ENCODE measurements around the gene SLC26A4.
"Not testable (repeated sequence)": the region's sequence is repeated elsewhere in the genome, so short reads cannot be mapped to it uniquely, and the experiment has no call there.

Gene SLC26A4

DNA sequence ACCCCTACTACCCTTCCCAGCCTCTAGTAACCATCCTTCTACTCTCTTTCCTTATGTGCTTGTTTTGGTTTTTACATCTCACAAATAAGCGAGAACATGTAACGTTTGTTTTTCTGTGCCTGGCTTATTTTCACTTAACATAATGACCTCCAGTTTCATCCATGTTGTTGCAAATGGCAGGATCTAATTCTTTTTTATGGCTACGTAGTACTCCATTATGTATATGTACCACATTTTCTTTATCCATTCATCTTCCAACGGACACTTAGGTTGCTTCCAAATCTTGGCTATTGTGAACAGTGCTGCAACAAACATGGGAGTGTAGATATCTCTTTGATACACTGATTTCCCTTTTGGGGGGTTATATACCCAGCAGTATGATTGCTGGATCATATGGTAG lies 33.6 kb upstream of the SLC26A4 start:
- no peak for FAIRE-seq
- no peak for DNase-seq (ENCODE audit: insufficient read length, low spot score)
- TF ChIP-seq, protein P1, sequence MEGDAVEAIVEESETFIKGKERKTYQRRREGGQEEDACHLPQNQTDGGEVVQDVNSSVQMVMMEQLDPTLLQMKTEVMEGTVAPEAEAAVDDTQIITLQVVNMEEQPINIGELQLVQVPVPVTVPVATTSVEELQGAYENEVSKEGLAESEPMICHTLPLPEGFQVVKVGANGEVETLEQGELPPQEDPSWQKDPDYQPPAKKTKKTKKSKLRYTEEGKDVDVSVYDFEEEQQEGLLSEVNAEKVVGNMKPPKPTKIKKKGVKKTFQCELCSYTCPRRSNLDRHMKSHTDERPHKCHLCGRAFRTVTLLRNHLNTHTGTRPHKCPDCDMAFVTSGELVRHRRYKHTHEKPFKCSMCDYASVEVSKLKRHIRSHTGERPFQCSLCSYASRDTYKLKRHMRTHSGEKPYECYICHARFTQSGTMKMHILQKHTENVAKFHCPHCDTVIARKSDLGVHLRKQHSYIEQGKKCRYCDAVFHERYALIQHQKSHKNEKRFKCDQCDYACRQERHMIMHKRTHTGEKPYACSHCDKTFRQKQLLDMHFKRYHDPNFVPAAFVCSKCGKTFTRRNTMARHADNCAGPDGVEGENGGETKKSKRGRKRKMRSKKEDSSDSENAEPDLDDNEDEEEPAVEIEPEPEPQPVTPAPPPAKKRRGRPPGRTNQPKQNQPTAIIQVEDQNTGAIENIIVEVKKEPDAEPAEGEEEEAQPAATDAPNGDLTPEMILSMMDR (IDR thresholded peaks at IDR 0.05; ENCODE audit: insufficient read depth, missing control alignments) = no peak

DNA sequence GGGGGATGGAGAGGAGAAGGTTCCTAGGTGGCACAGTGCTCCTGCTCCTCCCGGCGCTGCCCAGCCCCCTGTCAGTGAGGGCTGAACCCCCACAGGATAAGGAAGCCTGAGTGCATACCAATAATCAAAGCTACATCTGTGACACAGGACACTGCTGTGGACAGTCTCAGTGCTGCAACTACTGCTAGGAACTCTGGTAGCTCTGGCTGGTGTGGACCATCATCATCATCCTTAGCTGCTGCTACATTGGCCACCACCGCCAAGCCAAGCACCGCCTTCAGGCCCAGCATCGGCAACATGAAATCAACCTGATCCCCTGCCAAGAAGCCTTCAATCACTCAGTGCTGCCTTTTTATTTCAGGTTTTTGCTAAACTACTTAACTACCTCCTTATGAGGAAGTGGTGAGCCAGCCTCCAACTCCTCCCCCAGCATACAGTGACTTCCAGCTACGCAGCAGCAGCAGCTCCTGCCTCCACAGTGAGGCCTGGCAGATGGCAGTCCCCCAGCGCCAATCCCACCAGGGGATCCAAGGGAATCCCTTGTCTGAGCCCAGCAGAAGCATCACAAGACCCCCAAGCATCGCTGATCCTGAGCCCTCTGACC lies 32.1 kb upstream of the SLC26A4 start:
- TF ChIP-seq, protein P1 (IDR thresholded peaks at IDR 0.05; ENCODE audit: insufficient read depth, missing control alignments) = no peak
- FAIRE-seq (no peak), DNase-seq (ENCODE audit: insufficient read length, low spot score) (no peak)

DNA sequence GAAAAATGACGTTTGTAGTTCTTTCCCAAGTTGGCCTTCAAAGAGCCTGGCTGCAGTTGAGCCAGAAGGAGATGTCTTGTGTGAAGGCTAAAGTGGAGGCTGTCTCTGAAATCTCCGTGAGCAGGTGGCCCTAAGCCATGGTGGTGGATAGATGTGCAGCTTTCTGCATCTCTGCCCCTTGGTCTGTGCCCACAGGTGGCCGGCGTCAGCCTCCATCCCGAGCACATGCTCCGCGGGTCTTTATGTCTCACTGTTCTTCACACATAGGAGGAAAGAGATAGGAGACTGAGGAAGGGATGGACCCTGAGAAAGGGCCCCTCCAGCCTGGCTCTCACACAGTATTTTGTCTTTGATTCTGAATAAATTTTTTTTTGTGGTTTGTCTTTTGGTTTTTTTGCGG lies 30.3 kb upstream of the SLC26A4 start:
- TF ChIP-seq, protein P1 (IDR thresholded peaks at IDR 0.05; ENCODE audit: insufficient read depth, missing control alignments) = no peak
- no peak for FAIRE-seq
- no peak for DNase-seq (ENCODE audit: insufficient read length, low spot score)

DNA sequence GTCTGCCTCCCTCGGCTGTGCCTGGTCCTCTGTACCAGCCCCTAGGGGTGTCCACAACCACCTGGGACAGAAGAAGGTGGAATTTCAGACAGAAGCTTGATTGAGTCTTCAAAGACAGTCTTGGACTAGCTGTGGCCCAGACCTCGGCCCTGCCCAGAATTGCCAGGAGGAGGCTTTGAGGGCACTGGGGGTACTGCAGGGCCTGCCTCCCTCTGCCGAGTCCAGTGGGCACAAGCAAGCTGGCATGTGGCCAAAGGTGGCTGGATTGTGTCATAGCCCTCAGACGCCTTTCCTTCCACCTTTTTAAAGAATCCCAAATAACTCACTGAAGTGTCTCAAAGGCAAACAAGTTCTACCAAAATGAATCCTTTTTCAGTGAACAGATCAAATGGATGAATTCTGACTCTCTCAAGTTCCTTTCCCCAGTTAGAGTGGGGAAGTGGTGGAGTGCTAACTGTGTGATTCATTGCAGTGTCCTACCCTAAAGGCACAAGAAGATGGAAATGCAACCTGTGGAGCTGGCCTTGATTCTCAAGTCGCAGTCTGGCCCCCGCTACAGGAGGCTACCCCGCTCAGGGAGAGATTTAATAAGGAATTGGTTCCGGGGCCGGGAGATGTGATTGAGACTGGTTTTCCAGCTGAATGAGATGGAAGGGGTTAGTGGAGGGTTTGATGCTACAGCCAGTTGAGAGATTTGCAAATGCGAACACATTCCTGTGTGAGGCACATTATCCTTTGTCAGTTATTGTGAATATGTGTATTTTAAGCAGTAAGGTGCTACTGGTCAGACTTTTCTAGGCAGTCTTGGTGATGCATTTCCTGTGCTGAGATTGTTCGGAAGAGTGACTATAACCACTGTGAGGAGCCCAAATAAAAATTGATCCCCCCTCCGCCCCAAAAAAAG lies 28.8 kb upstream of the SLC26A4 start:
- FAIRE-seq (no peak), DNase-seq (ENCODE audit: insufficient read length, low spot score) (no peak)
- TF ChIP-seq, protein P1 (IDR thresholded peaks at IDR 0.05; ENCODE audit: insufficient read depth, missing control alignments) = no peak

DNA sequence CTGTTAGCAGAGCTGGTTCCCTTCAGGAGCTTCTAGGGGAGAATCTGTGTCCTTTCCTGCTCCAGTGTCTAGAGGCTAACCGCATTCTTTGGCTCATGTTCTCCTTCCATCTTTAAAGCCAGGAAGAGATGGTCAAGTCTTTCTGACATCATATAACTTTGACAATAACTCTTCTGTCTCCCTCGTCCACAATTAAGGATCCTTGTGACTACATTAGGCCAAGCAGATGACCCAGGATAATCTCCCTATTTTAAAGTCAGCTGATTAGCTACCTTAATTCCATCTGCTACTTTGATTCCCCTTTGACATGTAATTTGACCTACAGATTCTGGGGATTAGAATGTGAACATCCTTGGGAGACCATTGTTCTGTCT lies 28.1 kb upstream of the SLC26A4 start:
- TF ChIP-seq, protein P1 (IDR thresholded peaks at IDR 0.05; ENCODE audit: insufficient read depth, missing control alignments) = no peak
- no peak for DNase-seq (ENCODE audit: insufficient read length, low spot score)
- FAIRE-seq = no peak

DNA sequence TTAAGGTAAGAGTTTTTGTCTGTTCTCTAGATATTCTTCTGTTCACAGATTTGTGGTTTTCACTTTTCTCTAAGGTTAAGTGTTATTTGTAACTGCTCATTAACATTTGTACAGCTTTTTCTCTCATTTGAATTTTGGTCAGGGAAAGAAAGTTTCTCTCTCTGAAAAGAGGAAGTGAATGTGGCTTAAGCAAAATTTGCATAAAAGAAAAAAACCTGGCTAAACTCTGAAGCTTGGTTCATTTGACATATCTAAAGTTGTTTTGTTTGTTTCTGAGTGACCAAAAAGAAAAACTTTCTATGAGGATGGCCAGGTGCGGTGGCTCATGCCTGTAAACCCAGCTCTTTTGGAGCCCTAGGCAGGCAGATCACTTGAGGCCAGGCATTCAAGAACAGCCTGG lies 22.0 kb upstream of the SLC26A4 start:
- FAIRE-seq = no peak
- DNase-seq (ENCODE audit: insufficient read length, low spot score) = no peak
- TF ChIP-seq, protein P1 (IDR thresholded peaks at IDR 0.05; ENCODE audit: insufficient read depth, missing control alignments) = no peak

DNA sequence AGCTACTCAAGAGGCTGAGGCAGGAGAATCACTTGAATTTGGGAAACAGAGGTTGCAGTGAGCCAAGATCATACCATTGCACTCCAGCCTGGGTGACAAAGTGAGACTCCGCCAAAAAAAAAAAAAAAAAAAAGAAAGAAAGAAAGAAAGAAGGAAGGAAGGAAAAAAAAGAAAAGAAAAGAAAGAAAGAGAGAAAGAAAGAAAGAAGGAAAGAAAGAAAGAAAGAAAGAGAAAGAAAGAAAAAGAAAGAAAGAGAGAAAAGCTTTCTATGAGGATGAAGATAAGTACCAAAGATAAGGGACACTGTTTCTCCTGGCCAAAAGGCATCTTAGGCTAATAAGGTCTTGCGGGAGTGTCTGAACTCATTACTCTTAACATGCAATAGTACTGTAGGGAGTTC lies 21.6 kb upstream of the SLC26A4 start:
- FAIRE-seq; DNase-seq (ENCODE audit: insufficient read length, low spot score): not testable (repeated sequence)
